LNCaP clone FGC (cell line): ENCODE results near the gene FKTN.

ENCODE experiments used
- DNase-seq: peaks from one replicate; pipeline ENCODE4 v3.0.0-alpha.2; 2011; ENCODE audit warnings: low read depth
- H3K4me3 ChIP-seq: 2 replicates; pipeline ENCODE4 v1.5.1; 2011; ENCODE audit warnings: mild to moderate bottlenecking, low read depth, low read length, control low read depth
- CTCF ChIP-seq: IDR thresholded peaks from 2 replicates; pipeline ENCODE4 v1.5.1; 2012; ENCODE audit warnings: mild to moderate bottlenecking; ENCODE audit not compliant: control insufficient read depth, insufficient read depth; ENCODE audit errors: extremely low read depth

Gene FKTN

DNA sequence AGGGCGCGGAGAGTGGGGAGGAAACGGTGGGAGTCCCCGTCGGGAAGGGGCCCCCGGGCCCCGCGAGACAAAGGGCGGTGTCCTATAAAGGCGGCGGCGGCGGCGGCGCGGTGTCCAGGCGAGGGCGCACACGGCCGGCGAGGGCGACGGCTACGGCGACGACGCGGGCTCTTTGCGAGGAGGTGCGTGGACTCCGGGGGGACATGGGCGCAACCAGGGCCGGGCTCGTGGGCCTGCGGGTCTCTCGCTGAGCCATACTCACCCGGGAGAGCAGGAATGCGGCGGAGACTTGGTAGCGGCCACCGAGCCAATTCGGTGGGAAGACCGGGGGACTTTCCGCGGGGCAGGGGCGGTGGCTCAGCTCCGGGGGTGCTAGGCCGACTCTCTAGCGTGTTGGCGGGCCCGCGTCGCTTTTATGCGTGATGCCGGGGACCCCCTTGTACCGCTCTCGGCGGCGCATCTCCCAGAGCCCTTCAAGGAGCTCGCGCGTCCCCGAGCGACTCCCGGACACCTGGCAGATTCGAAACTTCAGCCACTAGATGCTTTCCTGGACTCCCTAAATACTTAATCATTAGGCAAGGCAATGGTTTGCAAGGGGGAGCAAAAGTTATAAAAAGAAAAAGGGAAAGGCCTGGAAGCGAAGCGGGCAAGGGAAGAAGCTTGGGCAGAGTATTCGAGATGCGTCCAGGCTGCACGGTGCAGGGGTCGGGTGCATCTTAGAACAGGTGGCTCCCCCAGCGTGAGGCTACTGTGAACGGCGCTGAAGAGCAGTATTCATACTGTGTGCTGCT is 98.4 kb downstream of the FKTN start:
- no peak for DNase-seq
- peak overlapping the region; percentile 39 for H3K4me3 ChIP-seq
- peak; percentile 74 for TF ChIP-seq CTCF

GRCh38 chr9:105658351-105658750 is 100.4 kb downstream of the FKTN start:
- no peak for DNase-seq
- TF ChIP-seq CTCF, result no peak
- H3K4me3 ChIP-seq, result no peak overlapping the region

DNA sequence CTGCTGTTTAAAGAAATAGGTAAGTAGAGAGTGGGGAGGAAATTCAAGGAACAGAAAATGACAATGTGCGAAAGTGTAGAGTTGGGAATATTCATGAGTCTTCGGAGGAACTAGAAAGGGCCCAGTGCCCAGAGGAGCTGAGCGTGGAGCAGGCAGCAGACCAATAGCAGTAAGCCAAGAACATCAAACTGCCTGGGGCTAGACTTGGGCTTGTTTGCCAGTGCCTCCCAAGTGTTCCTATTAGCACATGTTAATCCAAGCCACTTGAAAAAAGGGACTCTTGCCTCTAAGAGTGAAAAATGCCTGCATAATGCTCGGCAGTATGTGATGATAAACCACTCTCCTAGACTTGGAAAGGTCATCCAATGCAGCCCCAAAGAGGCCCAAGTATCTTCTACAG is 103.1 kb downstream of the FKTN start:
- H3K4me3 ChIP-seq, result no peak overlapping the region
- TF ChIP-seq CTCF, result no peak
- no peak for DNase-seq

GRCh38 chr9:105662184-105663104 is 104.5 kb downstream of the FKTN start, which contains the start of gene TAL2:
TSS of gene TAL2 (plus strand) at chr9:105662457. CDS start at chr9:105662497, 40 bp downstream.
- TF ChIP-seq CTCF, result no peak
- DNase-seq, result no peak
- no peak within 1 kb of the TSS for H3K4me3 ChIP-seq

DNA sequence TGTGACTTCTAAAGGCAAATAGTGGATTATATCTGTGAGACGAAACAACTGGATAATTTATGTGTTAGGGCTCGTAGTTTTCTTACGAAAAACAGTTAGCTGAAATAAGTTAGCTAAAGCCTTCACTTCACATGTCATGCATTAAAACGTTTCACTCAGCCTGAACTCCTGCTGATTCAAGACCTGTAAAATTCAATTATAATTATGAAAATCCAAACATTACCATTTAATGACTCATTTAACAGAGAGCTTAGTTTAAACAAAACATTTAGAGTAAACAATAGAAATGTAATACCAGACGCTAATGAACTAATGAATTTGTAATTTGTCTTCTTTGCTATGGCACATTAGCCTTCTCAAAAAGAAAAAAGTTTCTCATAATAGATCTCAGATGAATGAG is 106.0 kb downstream of the FKTN start:
- no peak for TF ChIP-seq CTCF
- DNase-seq, result no peak
- no peak overlapping the region for H3K4me3 ChIP-seq

GRCh38 chr9:105667867-105668266 is 109.9 kb downstream of the FKTN start:
- H3K4me3 ChIP-seq, result no peak overlapping the region
- no peak for DNase-seq
- no peak for TF ChIP-seq CTCF
